Gastrocnemius medialis (tissue), 4 donors: ENCODE results near the gene GCLM. TPM values are rescaled to one million over a fixed set of nuclear protein-coding genes. Genes with fewer than 3 reads are reported as not detected.
"Not testable (repeated sequence)": the region's sequence is repeated elsewhere in the genome, so short reads cannot be mapped to it uniquely, and the experiment has no call there.

Experiments used
- ATAC-seq, 2 donors: fragments of 150-250 bp; one replicate each; pipeline ENCODE4 v1.9.1; 2016
- DNase-seq, 2 donors: peaks; one replicate each; pipeline ENCODE4 v3.0.0-alpha.2; 2019
- H3K27ac ChIP-seq, 4 donors: fragments of 200-600 bp; sonication (generic); 1 replicate in 1 of 4; 2 replicates in 3 of 4; pipeline ENCODE4 v1.5.1; 2016 to 2018; ENCODE audit warnings: mild to moderate bottlenecking in 2 of 4, moderate library complexity in 1 of 4
- H3K27me3 ChIP-seq, 3 donors: fragments of 200-600 bp; sonication (generic) in 2 of 3; 1 replicate in 1 of 3; 2 replicates in 2 of 3; pipeline versions ENCODE4 v1.5.1 to v1.6.0; 2016 to 2019; ENCODE audit warnings: mild to moderate bottlenecking in 1 of 3, moderate library complexity in 1 of 3
- H3K36me3 ChIP-seq, 2 donors: fragments of 200-600 bp; sonication (generic) in 1 of 2; one replicate each; pipeline ENCODE4 v1.5.1; 2017 to 2018
- H3K4me1 ChIP-seq, 2 donors: fragments of 200-600 bp; sonication (generic) in 1 of 2; one replicate each; pipeline ENCODE4 v1.5.1; 2016 to 2017; ENCODE audit warnings: mild to moderate bottlenecking in 2 of 2
- H3K4me3 ChIP-seq, 4 donors: fragments of 200-600 bp; sonication (generic) in 3 of 4; 1 replicate in 1 of 4; 2 replicates in 3 of 4; pipeline ENCODE4 v1.5.1; 2016 to 2019; ENCODE audit warnings: mild to moderate bottlenecking in 2 of 4
- H3K9me3 ChIP-seq, 3 donors: fragments of 200-600 bp; sonication (generic) in 2 of 3; 1 replicate in 1 of 3; 2 replicates in 2 of 3; pipeline ENCODE4 v1.5.1; 2016 to 2019
- POLR2A ChIP-seq, 2 donors: fragments of 450-650 bp; IDR thresholded peaks; one replicate each; pipeline ENCODE4 v1.6.1; 2017; ENCODE audit warnings: antibody characterized with exemption in 2 of 2, mild to moderate bottlenecking in 2 of 2, moderate library complexity in 2 of 2
- in situ Hi-C, 4 donors: fragments of 200-750 bp; cut with MboI; loops; one replicate each; pipeline versions ENCODE4 v1.15.0 to v1.8.0; 2017; ENCODE audit warnings: low sequenced_read_pairs in 4 of 4
- intact Hi-C: fragments of 100-400 bp; cut with DNase I; formaldehyde crosslinking; loops from one replicate; pipeline ENCODE4 v1.15.1; 2023; ENCODE audit warnings: low total_unique reads
- total RNA-seq, 4 donors: library from RNA; depleted of rRNA; stranded (reverse); fragments of >200 nt; gene quantifications; one replicate each; pipeline versions ENCODE4 v1.1.0 to v1.2.3, GENCODE V29; 2016
- TF ChIP-seq, protein P1 (sequence below), 5 experiments: fragments of 450-650 bp in 3 of 5; fragments of 200-600 bp in 2 of 5; sonication (generic) in 2 of 5; IDR thresholded peaks in 4 of 5; conservative IDR thresholded peaks in 1 of 5; 1 replicate in 4 of 5; 2 replicates in 1 of 5; pipeline ENCODE4 v1.5.1; 2016 to 2019; ENCODE audit warnings: antibody characterized with exemption in 5 of 5, mild to moderate bottlenecking in 3 of 5, moderate library complexity in 3 of 5

GCLM gene
- total RNA-seq, 4 donors from 2014 or later = 20.9 to 26.7 (median 24.1) TPM

DNA sequence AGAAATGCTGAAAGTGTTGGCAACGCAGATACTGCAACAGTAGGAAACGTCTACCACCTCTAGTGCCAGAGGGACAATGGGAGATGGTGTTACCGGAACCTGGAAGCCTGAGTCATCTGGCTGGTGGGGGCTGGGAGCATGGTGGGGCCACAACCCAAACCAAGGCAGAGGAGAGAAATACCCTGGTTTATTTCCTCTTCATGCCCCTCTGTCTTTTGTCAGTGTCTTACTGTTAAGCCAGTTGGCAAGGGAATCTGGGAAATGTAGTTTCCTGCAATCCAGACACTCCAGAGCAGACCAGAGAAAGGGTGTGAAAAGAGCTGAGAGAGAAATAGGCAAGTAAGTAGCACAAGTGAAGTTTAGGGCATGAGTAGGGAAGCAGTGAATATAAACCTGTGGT, 45.1 kb downstream of the GCLM start:
- Histone ChIP-seq H3K9me3 (no peaks in the 10 kb centered on the region), H3K27me3 (no peaks in the 10 kb centered on the region), H3K27ac (no peak overlapping the region), H3K4me3 (no peak overlapping the region), H3K36me3 (peaks cover 0 to 10% of the 10 kb centered on the region in 2 donors), H3K4me1 (no peaks in the 10 kb centered on the region)
- DNase-seq (no peak), ATAC-seq (no peak)
- intact Hi-C loops = no loop called here
- in situ Hi-C loops = loop anchor here in 2 of 4 donors (25.0 kb wide), 1 partner anchor 552 kb away; no protein-coding TSS in a partner anchor
- no peak for TF ChIP-seq POLR2A (IDR thresholded peaks at IDR 0.05)
- TF ChIP-seq, protein P1, sequence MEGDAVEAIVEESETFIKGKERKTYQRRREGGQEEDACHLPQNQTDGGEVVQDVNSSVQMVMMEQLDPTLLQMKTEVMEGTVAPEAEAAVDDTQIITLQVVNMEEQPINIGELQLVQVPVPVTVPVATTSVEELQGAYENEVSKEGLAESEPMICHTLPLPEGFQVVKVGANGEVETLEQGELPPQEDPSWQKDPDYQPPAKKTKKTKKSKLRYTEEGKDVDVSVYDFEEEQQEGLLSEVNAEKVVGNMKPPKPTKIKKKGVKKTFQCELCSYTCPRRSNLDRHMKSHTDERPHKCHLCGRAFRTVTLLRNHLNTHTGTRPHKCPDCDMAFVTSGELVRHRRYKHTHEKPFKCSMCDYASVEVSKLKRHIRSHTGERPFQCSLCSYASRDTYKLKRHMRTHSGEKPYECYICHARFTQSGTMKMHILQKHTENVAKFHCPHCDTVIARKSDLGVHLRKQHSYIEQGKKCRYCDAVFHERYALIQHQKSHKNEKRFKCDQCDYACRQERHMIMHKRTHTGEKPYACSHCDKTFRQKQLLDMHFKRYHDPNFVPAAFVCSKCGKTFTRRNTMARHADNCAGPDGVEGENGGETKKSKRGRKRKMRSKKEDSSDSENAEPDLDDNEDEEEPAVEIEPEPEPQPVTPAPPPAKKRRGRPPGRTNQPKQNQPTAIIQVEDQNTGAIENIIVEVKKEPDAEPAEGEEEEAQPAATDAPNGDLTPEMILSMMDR (IDR thresholded peaks at IDR 0.05 in 4 of 5, conservative IDR thresholded peaks at IDR 0.05 in 1 of 5) = no peak

DNA sequence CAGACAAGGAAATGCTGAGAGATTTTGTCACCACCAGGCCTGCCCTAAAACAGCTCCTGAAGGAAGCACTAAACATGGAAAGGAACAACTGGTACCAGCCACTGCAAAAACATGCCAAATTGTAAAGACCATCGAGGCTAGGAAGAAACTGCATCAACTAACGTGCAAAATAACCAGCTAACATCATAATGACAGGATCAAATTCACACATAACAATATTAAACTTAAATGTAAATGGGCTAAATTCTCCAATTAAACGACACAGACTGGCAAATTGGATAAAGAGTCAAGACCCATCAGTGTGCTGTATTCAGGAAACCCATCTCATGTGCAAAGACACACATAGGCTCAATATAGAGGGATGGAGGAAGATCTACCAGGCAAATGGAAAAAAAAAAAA, 51.6 kb downstream of the GCLM start:
- H3K27ac ChIP-seq, H3K9me3 ChIP-seq, DNase-seq, ATAC-seq, intact Hi-C loops, H3K4me3 ChIP-seq, H3K36me3 ChIP-seq, H3K4me1 ChIP-seq, H3K27me3 ChIP-seq: not testable (repeated sequence)
- in situ Hi-C loops = loop anchor here in 2 of 4 donors (25.0 kb wide), 1 partner anchor 545 kb away; no protein-coding TSS in a partner anchor

DNA sequence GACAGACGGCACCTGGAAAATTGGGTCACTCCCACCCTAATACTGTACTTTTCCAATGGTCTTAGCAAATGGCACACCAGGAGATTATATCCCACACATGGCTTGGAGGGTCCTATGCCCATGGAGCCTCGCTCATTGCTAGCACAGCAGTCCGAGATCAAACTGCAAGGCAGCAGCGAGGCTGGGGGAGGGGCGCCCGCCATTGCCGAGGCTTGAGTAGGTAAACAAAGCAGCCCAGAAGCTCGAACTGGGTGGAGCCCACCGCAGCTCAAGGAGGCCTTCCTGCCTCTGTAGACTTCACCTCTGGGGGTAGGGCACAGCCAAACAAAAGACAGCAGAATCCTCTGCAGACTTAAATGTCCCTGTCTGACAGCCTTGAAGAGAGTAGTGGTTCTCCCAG, 53.2 kb downstream of the GCLM start:
- intact Hi-C loops, H3K4me3 ChIP-seq, H3K27ac ChIP-seq, ATAC-seq, H3K36me3 ChIP-seq, H3K9me3 ChIP-seq, DNase-seq, H3K27me3 ChIP-seq, H3K4me1 ChIP-seq: not testable (repeated sequence)
- in situ Hi-C loops = loop anchor here in 2 of 4 donors (25.0 kb wide), 1 partner anchor 544 kb away; no protein-coding TSS in a partner anchor

DNA sequence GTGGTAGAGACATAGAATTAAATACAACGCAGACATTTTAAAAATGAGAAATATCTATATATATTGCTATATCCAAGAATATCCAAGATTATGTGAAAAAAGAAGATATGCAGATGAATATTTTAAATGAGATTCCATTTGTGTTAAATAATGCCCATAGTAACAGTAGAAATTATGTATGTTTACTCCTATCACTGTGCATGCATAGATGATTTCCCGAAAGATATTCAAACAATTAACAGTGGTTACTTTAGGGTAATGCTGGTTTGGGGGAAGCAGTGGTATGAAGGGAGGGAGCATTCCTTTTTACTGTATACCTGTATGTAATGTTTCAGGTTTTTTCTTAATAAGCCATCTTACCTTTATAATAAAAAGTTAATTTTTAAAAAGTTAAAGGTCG, 55.3 kb downstream of the GCLM start:
- H3K27me3 ChIP-seq = no peaks in the 10 kb centered on the region
- no peak overlapping the region for H3K4me3 ChIP-seq
- H3K27ac ChIP-seq = no peak overlapping the region
- TF ChIP-seq, protein P1 (IDR thresholded peaks at IDR 0.05 in 4 of 5, conservative IDR thresholded peaks at IDR 0.05 in 1 of 5) = no peak
- TF ChIP-seq POLR2A (IDR thresholded peaks at IDR 0.05) = no peak
- DNase-seq (no peak), ATAC-seq (no peak)
- H3K9me3 ChIP-seq = no peaks in the 10 kb centered on the region
- H3K36me3 ChIP-seq = no peaks in the 10 kb centered on the region
- H3K4me1 ChIP-seq = peaks cover 0 to 5% of the 10 kb centered on the region in 2 donors
- in situ Hi-C loops (loop anchor here in 2 of 4 donors (25.0 kb wide), 1 partner anchor 542 kb away; no protein-coding TSS in a partner anchor), intact Hi-C loops (no loop called here)

- intact Hi-C loops = loop anchor here (1.0 kb wide), 1 partner anchor 223 kb away; no protein-coding TSS in a partner anchor
- no peak for DNase-seq
- no peak for TF ChIP-seq POLR2A (IDR thresholded peaks at IDR 0.05)
- TF ChIP-seq, protein P1 (IDR thresholded peaks at IDR 0.05 in 4 of 5, conservative IDR thresholded peaks at IDR 0.05 in 1 of 5) = no peak
- no peak for ATAC-seq
- H3K4me1 ChIP-seq = peaks cover 0 to 5% of the 10 kb centered on the region in 2 donors
- H3K27me3 ChIP-seq = no peaks in the 10 kb centered on the region
- H3K9me3 ChIP-seq = no peaks in the 10 kb centered on the region
- no peak overlapping the region for H3K27ac ChIP-seq
- no peaks in the 10 kb centered on the region for H3K36me3 ChIP-seq
- in situ Hi-C loops = loop anchor here in 2 of 4 donors (25.0 kb wide), 1 partner anchor 540 kb away; no protein-coding TSS in a partner anchor
- H3K4me3 ChIP-seq = no peak overlapping the region
These were observed 57.4 kb downstream of the GCLM start for GRCh38 chr1:93851878-93852277.

GRCh38 chr1:93851327-93851712, 57.9 kb downstream of the GCLM start:
- no peak overlapping the region for H3K27ac ChIP-seq
- no peak overlapping the region for H3K4me3 ChIP-seq
- peaks cover 0 to 5% of the 10 kb centered on the region in 2 donors for H3K4me1 ChIP-seq
- in situ Hi-C loops = loop anchor here in 2 of 4 donors (25.0 kb wide), 1 partner anchor 539 kb away; no protein-coding TSS in a partner anchor
- H3K9me3 ChIP-seq = no peaks in the 10 kb centered on the region
- ATAC-seq = no peak
- intact Hi-C loops = loop anchor here (1.0 kb wide), 1 partner anchor 222 kb away; no protein-coding TSS in a partner anchor
- H3K36me3 ChIP-seq = no peaks in the 10 kb centered on the region
- no peaks in the 10 kb centered on the region for H3K27me3 ChIP-seq
- no peak for TF ChIP-seq POLR2A (IDR thresholded peaks at IDR 0.05)
- TF ChIP-seq, protein P1 (IDR thresholded peaks at IDR 0.05 in 4 of 5, conservative IDR thresholded peaks at IDR 0.05 in 1 of 5) = no peak
- no peak for DNase-seq
